HAP-1 (cell line): ENCODE data around the gene UBL3.

Experiments used
- DNase-seq, 2 experiments: peaks; one replicate each; pipeline ENCODE4 v3.0.0-alpha.2; 2016 to 2020; ENCODE audit warnings: low spot score in 2 of 2
- H3K27me3 ChIP-seq: fragments of 250-450 bp; sonication (Bioruptor Pico); 2 replicates; pipeline ENCODE4 v1.5.1; 2020; ENCODE audit warnings: low read depth, mild to moderate bottlenecking, moderate library complexity
- H3K36me3 ChIP-seq: fragments of 250-450 bp; sonication (Bioruptor Pico); replicated peaks from 2 replicates; pipeline ENCODE4 v1.5.1; 2020; ENCODE audit warnings: mild to moderate bottlenecking
- H3K4me1 ChIP-seq: fragments of 250-450 bp; sonication (Bioruptor Pico); 2 replicates; pipeline ENCODE4 v1.5.1; 2020; ENCODE audit warnings: mild to moderate bottlenecking
- H3K4me3 ChIP-seq: fragments of 250-450 bp; sonication (Bioruptor Pico); 2 replicates; pipeline ENCODE4 v1.5.1; 2020; ENCODE audit warnings: mild to moderate bottlenecking, moderate library complexity
- H3K9me3 ChIP-seq: fragments of 250-450 bp; sonication (Bioruptor Pico); 2 replicates; pipeline ENCODE4 v1.5.1; 2020; ENCODE audit warnings: mild to moderate bottlenecking, moderate library complexity
- in situ Hi-C: fragments of 300-500 bp; cut with MboI; formaldehyde crosslinking; loops from 3 replicates; pipeline ENCODE4 v1.14.3; 2020; ENCODE audit warnings: low sequenced_read_pairs, inconsistent platforms, mixed read lengths

UBL3 gene

GRCh38 chr13:29721766-29722165 is 128.7 kb downstream of the UBL3 start:
- DNase-seq = no peak
- no peaks in the 10 kb centered on the region for H3K36me3 ChIP-seq
- H3K4me3 ChIP-seq = no peak overlapping the region
- H3K27me3 ChIP-seq = no peaks in the 10 kb centered on the region
- no peaks in the 10 kb centered on the region for H3K4me1 ChIP-seq
- peaks cover 5% of the 10 kb centered on the region; the same call in 1 of the 2 replicates for H3K9me3 ChIP-seq
- in situ Hi-C loops = no loop called here

GRCh38 chr13:29718694-29719093 is 131.7 kb downstream of the UBL3 start:
- in situ Hi-C loops = no loop called here
- no peak for DNase-seq

GRCh38 chr13:29716493-29716892 is 133.9 kb downstream of the UBL3 start:
- Histone ChIP-seq H3K4me3 (no peak overlapping the region), H3K9me3 (no peaks in the 10 kb centered on the region), H3K36me3 (no peaks in the 10 kb centered on the region), H3K27me3 (no peaks in the 10 kb centered on the region; the same call in 1 of the 2 replicates), H3K4me1 (no peaks in the 10 kb centered on the region)
- no peak for DNase-seq
- in situ Hi-C loops = no loop called here

More at GRCh38 chr13:29718694-29719093, 131.7 kb downstream of the UBL3 start:
- Histone ChIP-seq H3K4me1 (no peaks in the 10 kb centered on the region), H3K9me3 (no peaks in the 10 kb centered on the region), H3K36me3 (no peaks in the 10 kb centered on the region), H3K4me3 (no peak overlapping the region), H3K27me3 (no peaks in the 10 kb centered on the region)
